ENCODE measurements around the gene SCAMP2. TPM values are rescaled to one million over a fixed set of nuclear protein-coding genes. Genes with fewer than 3 reads are reported as not detected.

Gene SCAMP2
- total RNA-seq, 4 donors from 2014 or later, result 51.1 to 82.7 (median 64.4) TPM

GRCh38 chr15:74873756-74874424 lies 725 bp upstream of the SCAMP2 start:
- TF ChIP-seq, protein P1, sequence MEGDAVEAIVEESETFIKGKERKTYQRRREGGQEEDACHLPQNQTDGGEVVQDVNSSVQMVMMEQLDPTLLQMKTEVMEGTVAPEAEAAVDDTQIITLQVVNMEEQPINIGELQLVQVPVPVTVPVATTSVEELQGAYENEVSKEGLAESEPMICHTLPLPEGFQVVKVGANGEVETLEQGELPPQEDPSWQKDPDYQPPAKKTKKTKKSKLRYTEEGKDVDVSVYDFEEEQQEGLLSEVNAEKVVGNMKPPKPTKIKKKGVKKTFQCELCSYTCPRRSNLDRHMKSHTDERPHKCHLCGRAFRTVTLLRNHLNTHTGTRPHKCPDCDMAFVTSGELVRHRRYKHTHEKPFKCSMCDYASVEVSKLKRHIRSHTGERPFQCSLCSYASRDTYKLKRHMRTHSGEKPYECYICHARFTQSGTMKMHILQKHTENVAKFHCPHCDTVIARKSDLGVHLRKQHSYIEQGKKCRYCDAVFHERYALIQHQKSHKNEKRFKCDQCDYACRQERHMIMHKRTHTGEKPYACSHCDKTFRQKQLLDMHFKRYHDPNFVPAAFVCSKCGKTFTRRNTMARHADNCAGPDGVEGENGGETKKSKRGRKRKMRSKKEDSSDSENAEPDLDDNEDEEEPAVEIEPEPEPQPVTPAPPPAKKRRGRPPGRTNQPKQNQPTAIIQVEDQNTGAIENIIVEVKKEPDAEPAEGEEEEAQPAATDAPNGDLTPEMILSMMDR (IDR thresholded peaks at IDR 0.05; ENCODE audit: low read depth), result no peak

DNA sequence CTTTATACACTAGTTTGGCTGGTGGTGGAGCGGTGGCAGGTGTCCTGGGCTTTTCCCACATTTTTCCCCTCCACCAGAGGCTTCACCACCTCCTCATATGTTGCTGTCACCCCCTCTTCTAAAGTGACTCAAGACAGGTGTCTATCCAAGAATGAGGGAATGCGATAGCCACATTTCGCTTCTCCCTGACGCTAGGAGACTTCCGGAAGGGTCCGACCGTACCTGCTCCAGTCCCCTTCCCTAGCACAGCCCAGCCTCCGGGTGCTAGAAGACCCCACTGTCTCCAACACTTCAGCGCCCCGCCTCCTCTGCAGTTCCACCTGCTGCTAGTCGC lies 496 bp downstream of the SCAMP2 start:
- TF ChIP-seq, protein P1 (IDR thresholded peaks at IDR 0.05; ENCODE audit: low read depth), result no peak

DNA sequence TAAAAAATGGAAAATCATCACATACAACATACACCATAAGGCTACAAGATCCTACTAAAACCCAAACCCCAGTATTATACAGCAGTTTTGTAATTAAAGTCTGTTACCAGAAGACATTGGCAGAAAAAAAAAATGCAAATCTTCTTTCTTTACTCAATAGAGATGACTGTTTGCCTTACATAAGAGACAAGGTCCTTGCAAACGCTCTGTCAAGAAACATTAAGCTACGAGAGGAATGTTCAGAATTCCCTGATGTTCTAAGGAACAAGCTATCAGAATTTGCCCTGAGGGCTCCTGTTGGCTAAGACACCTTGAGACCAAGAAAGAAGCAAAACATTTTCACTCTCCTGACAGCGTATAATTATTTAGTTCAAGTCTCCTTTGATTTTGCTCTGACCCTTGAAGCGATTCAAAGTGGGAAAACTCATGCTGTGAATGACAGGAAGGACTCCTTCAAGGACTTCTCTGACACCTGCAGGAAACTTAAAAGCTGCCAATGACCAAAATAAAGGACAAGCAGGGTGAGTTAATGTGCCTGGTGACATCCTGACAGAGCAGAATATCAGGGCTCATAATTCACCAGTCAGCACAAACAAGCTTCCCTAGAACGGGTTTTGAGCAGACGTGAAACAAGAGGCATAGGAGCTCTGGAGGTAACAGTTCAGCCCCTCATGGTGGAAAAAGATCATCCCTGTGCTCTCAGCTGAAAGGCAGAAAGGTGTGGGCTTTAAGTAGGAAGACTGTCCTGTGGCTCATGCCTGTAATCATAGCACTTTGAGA lies 2.5 kb downstream of the SCAMP2 start:
- TF ChIP-seq, protein P1 (IDR thresholded peaks at IDR 0.05; ENCODE audit: low read depth), result no peak

DNA sequence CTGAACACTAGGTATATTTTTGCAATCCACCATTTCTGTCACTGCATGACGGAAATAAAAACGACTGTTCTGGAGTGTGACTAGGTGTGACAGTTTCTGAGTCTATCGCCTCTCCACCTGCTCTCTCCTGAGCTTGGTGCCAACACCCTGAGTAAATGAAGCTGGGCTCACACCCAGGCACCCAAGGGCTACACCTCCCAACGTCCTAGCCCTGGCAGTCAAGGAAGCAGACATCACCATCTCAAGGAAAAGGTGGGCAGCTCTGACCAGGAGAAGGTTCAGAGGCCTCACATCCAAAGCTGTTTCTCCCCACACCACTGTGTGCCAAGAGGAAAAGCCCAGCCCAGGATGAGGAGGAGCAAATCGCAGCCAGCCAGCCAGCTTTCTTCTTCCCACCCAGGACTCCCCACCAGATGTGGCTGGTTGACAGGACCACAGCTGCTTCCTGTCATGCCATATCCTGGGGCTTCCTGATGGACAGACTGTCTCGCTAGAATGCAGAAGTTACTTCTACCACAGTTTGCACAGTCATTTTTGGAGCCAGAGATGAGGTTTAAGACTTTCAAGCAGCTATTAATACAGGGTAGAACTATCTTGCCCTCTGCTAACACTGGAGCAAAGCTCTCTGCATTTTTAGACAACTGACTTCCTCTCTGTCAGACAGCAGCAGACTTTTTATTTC lies 3.3 kb downstream of the SCAMP2 start:
- TF ChIP-seq, protein P1 (IDR thresholded peaks at IDR 0.05; ENCODE audit: low read depth), result no peak

DNA sequence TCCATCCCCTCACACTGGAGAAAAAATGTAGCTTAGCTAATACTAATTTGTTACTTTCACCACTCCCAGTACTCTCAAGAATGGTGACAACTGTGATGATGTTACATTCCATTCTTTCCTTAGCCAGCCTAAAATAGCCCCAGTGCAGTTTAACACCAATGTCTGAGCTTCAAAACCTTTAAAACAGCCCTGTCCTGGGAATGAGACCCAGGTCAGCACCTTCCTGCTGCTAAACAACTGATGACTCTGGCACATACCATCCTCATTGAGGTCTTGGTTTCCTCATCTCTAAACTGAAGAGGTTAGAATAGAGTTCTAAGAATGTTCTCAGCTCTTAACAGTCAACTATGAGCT lies 3.8 kb downstream of the SCAMP2 start:
- TF ChIP-seq, protein P1 (IDR thresholded peaks at IDR 0.05; ENCODE audit: low read depth), result no peak

DNA sequence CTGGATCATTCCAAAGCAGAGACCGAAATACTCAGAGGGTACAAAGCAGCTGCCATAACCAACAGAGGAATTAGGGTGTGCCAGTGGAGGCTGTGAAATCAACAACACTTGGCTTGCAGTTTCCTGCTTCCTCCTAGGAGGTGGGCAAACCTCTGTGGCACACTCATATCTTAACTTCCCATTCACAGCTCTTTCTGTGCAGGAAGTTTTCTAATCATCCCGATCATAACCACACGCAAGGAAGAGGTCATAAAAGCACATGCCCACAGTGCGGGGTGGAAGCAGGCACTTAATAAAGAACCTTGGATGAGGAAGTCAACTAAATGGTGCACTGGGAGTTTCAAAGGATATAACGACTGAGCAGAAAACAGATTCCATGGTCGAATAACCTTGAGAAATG lies 5.1 kb downstream of the SCAMP2 start:
- TF ChIP-seq, protein P1 (IDR thresholded peaks at IDR 0.05; ENCODE audit: low read depth), result no peak

DNA sequence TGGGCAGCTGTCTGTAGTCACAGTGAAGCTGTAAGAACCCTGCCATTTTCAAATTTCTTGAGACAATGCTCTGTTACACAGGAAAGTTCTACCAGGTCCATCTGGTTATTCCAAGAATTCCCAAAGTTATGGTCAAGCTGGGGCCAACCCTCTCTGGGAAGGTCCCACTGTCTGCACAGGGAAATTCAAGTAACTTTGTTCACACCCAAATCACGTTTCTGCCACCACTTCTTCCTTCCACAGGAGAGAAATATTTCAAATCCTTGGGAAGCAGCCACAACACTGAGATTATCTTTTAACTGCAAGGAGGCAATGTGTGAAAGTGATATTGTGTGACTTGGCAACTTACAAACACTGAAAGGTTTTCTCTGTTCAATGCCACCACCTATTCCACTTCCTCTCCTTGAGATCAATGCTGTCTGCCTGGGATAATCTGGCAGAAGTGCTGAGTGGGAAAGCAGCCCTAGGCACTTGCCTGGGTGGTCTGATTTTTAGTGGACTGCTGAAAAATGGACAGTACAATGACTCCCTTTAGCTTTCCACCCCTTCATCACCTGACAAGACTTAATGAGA lies 5.6 kb downstream of the SCAMP2 start:
- TF ChIP-seq, protein P1 (IDR thresholded peaks at IDR 0.05; ENCODE audit: low read depth), result no peak

Measured in subcutaneous adipose tissue (tissue), 4 donors.